ENCODE measurements around the gene EDA.

Gene EDA

GRCh38 chrX:69740317-69740716, 124.4 kb downstream of the EDA start:
- no peak overlapping the region for H3K4me3 ChIP-seq (ENCODE audit: low read depth, low read length)
- TF ChIP-seq, protein P1, sequence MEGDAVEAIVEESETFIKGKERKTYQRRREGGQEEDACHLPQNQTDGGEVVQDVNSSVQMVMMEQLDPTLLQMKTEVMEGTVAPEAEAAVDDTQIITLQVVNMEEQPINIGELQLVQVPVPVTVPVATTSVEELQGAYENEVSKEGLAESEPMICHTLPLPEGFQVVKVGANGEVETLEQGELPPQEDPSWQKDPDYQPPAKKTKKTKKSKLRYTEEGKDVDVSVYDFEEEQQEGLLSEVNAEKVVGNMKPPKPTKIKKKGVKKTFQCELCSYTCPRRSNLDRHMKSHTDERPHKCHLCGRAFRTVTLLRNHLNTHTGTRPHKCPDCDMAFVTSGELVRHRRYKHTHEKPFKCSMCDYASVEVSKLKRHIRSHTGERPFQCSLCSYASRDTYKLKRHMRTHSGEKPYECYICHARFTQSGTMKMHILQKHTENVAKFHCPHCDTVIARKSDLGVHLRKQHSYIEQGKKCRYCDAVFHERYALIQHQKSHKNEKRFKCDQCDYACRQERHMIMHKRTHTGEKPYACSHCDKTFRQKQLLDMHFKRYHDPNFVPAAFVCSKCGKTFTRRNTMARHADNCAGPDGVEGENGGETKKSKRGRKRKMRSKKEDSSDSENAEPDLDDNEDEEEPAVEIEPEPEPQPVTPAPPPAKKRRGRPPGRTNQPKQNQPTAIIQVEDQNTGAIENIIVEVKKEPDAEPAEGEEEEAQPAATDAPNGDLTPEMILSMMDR (IDR thresholded peaks at IDR 0.05; ENCODE audit: low read depth, low read length), result no peak

- no peak overlapping the region for H3K4me3 ChIP-seq (ENCODE audit: low read depth, low read length)
- TF ChIP-seq, protein P1 (IDR thresholded peaks at IDR 0.05; ENCODE audit: low read depth, low read length), result no peak
These were observed 125.8 kb downstream of the EDA start for GRCh38 chrX:69741721-69742120.

DNA sequence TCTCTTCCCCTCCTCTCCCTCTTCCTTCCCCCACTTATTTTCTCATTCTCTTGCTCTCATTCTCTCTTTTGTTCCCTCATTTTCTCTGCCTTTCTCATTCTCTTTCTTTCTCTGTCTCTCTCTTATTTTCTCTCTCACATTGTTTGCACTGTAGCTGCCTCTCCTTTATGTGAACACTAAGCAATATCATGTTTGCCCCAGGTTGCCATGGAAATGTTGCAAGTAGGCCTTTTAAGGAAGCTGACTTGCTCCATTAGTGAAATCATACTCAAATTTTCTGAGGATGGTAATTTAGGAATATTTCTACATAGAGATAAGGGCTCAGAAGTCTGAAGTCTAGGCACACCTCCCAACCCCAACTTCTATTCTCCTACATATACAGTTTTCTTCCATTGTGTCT, 130.1 kb downstream of the EDA start:
- H3K4me3 ChIP-seq (ENCODE audit: low read depth, low read length), result no peak overlapping the region
- TF ChIP-seq, protein P1 (IDR thresholded peaks at IDR 0.05; ENCODE audit: low read depth, low read length), result no peak

GRCh38 chrX:69748055-69748454, 132.1 kb downstream of the EDA start:
- H3K4me3 ChIP-seq (ENCODE audit: low read depth, low read length), result no peak overlapping the region
- TF ChIP-seq, protein P1 (IDR thresholded peaks at IDR 0.05; ENCODE audit: low read depth, low read length), result no peak

DNA sequence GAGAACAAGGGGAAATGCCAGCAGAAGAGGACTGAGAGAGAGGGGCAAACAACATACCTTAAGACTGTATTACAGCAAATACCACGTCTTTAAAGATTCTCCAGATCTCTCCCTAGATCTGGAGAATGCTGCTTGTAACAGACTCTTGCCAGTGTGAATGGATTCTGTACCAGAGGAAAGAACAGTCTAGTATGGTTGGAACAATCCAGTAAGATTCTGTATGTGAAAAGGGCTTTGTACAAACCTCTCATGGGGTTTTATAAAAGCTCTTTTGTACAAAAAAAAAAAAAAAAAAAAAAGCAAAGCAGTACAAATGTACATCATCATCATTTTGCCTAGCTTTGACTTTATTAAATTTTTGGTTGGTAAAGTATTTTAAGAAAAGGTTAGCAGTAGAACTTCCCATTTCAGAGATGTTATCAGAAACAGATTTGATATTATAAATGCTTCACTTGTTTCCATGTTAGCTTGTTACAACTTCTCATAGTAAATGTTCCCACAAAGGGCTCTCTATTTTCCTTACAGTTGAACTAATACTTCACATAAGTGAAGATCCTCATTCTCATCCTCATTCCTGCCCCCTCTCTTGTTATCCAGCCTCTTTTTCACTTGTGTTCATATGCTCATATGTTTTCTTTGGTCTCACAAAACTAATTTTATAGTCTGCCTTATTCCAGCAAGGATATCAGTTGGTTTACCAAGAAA, 144.2 kb downstream of the EDA start:
- H3K4me3 ChIP-seq (ENCODE audit: low read depth, low read length), result no peak overlapping the region
- TF ChIP-seq, protein P1 (IDR thresholded peaks at IDR 0.05; ENCODE audit: low read depth, low read length), result no peak

GRCh38 chrX:69761633-69762032, 145.7 kb downstream of the EDA start:
- TF ChIP-seq, protein P1 (IDR thresholded peaks at IDR 0.05; ENCODE audit: low read depth, low read length), result no peak
- no peak overlapping the region for H3K4me3 ChIP-seq (ENCODE audit: low read depth, low read length)

- H3K4me3 ChIP-seq (ENCODE audit: low read depth, low read length), result no peak overlapping the region
- TF ChIP-seq, protein P1 (IDR thresholded peaks at IDR 0.05; ENCODE audit: low read depth, low read length), result no peak
These were observed 146.4 kb downstream of the EDA start for GRCh38 chrX:69762340-69762739.
